HG03064 (cell line): ENCODE data around the gene BICD1.
A peak's percentile ranks its signal among the peaks of the same experiment; 100 is the strongest.
"Not testable (repeated sequence)": the region's sequence is repeated elsewhere in the genome, so short reads cannot be mapped to it uniquely, and the experiment has no call there.

ENCODE experiments used
- ATAC-seq: cut with Tn5 transposase; IDR thresholded peaks from one replicate; pipeline ENCODE4 v1.9.1; 2021; ENCODE audit warnings: low read depth; ENCODE audit not compliant: unreplicated experiment

The BICD1 gene

GRCh38 chr12:32272465-32272864 lies 165.8 kb downstream of the BICD1 start:
- no peak for ATAC-seq

- ATAC-seq: peak; percentile 46
Measured at GRCh38 chr12:32273063-32273522, 166.4 kb downstream of the BICD1 start.

GRCh38 chr12:32273712-32274111 lies 167.1 kb downstream of the BICD1 start:
- peak; percentile 64 for ATAC-seq

- ATAC-seq: no peak
Measured at GRCh38 chr12:32274665-32275064, 168.0 kb downstream of the BICD1 start.

- ATAC-seq: not testable (repeated sequence)
Measured at GRCh38 chr12:32275520-32275919, 168.9 kb downstream of the BICD1 start.

- ATAC-seq: no peak
Measured at GRCh38 chr12:32277774-32278173, 171.1 kb downstream of the BICD1 start.

GRCh38 chr12:32281098-32281497 lies 174.5 kb downstream of the BICD1 start:
- ATAC-seq: no peak

- no peak for ATAC-seq
Measured at GRCh38 chr12:32284561-32284960, 177.9 kb downstream of the BICD1 start.

- ATAC-seq: no peak
Measured at GRCh38 chr12:32285021-32285420, 178.4 kb downstream of the BICD1 start.

GRCh38 chr12:32285489-32285888 lies 178.8 kb downstream of the BICD1 start:
- ATAC-seq: no peak

- no peak for ATAC-seq
Measured at GRCh38 chr12:32290411-32290810, 183.8 kb downstream of the BICD1 start.

- no peak for ATAC-seq
Measured at GRCh38 chr12:32292151-32292550, 185.5 kb downstream of the BICD1 start.

- no peak for ATAC-seq
Measured at GRCh38 chr12:32293808-32294419, 187.3 kb downstream of the BICD1 start.

- no peak for ATAC-seq
Measured at GRCh38 chr12:32296567-32296966, 189.9 kb downstream of the BICD1 start.

- ATAC-seq: no peak
Measured at GRCh38 chr12:32298917-32299316, 192.3 kb downstream of the BICD1 start.

- no peak for ATAC-seq
Measured at GRCh38 chr12:32301216-32301615, 194.6 kb downstream of the BICD1 start.

GRCh38 chr12:32302218-32303173 lies 195.8 kb downstream of the BICD1 start:
- peak; percentile 90 for ATAC-seq

- ATAC-seq: no peak
Measured at GRCh38 chr12:32303174-32303549, 196.5 kb downstream of the BICD1 start.

- ATAC-seq: no peak
Measured at GRCh38 chr12:32305163-32305562, 198.5 kb downstream of the BICD1 start.

GRCh38 chr12:32307326-32307725 lies 200.7 kb downstream of the BICD1 start:
- no peak for ATAC-seq

GRCh38 chr12:32309811-32310736 lies 203.4 kb downstream of the BICD1 start:
- ATAC-seq: no peak
